Measurements from ENCODE around the gene CCDC134. TPM values are rescaled to one million over a fixed set of nuclear protein-coding genes. Genes with fewer than 3 reads are reported as not detected.

The CCDC134 gene
- total RNA-seq, 1 experiment from 2014 or later = 21.2 TPM

- H3K4me3 ChIP-seq = no peak overlapping the region
- no peak for DNase-seq
Measured at GRCh38 chr22:41810022-41810421, 9.5 kb downstream of the CCDC134 start.

GRCh38 chr22:41812805-41813545 is 12.5 kb downstream of the CCDC134 start:
- DNase-seq = no peak
- H3K36me3 ChIP-seq = peaks cover 13% of the 10 kb centered on the region; the same call in 1 of the 2 replicates
- H3K9me3 ChIP-seq (replicated peaks) = no peaks in the 10 kb centered on the region
- no peak overlapping the region for H3K27ac ChIP-seq
- H3K4me1 ChIP-seq = peaks cover 30% of the 10 kb centered on the region
- no peak overlapping the region for H3K4me3 ChIP-seq
- no peaks in the 10 kb centered on the region for H3K27me3 ChIP-seq

More at GRCh38 chr22:41810022-41810421, 9.5 kb downstream of the CCDC134 start:
- Histone ChIP-seq H3K27me3 (no peaks in the 10 kb centered on the region), H3K4me1 (peaks cover 4% of the 10 kb centered on the region), H3K36me3 (peaks cover 13% of the 10 kb centered on the region; the same call in 1 of the 2 replicates), H3K27ac (no peak overlapping the region), H3K9me3 (replicated peaks) (no peaks in the 10 kb centered on the region)

- Histone ChIP-seq H3K27me3 (no peaks in the 10 kb centered on the region), H3K36me3 (peaks cover 13% of the 10 kb centered on the region; the same call in 1 of the 2 replicates), H3K27ac (no peak overlapping the region)
Measured at GRCh38 chr22:41813726-41814410, 13.4 kb downstream of the CCDC134 start.

GRCh38 chr22:41815716-41816115 is 15.2 kb downstream of the CCDC134 start:
- H3K9me3 ChIP-seq (replicated peaks) = no peaks in the 10 kb centered on the region
- H3K27me3 ChIP-seq = no peaks in the 10 kb centered on the region
- H3K4me3 ChIP-seq = no peak overlapping the region
- peak in 1 of 2 experiments; percentile 42 for DNase-seq
- H3K36me3 ChIP-seq = peaks cover 8% of the 10 kb centered on the region; the same call in 1 of the 2 replicates
- H3K27ac ChIP-seq = peak overlapping the region; percentile 97
- peaks cover 35% of the 10 kb centered on the region for H3K4me1 ChIP-seq

More at GRCh38 chr22:41813726-41814410, 13.4 kb downstream of the CCDC134 start:
- H3K9me3 ChIP-seq (replicated peaks) = no peaks in the 10 kb centered on the region
- peaks cover 35% of the 10 kb centered on the region for H3K4me1 ChIP-seq
- H3K4me3 ChIP-seq = no peak overlapping the region
- DNase-seq = no peak

GRCh38 chr22:41816241-41816640 is 15.8 kb downstream of the CCDC134 start:
- Histone ChIP-seq H3K27ac (peak overlapping the region; percentile 97), H3K27me3 (no peaks in the 10 kb centered on the region), H3K4me3 (no peak overlapping the region), H3K36me3 (peaks cover 8% of the 10 kb centered on the region; the same call in 1 of the 2 replicates), H3K9me3 (replicated peaks) (no peaks in the 10 kb centered on the region), H3K4me1 (peaks cover 35% of the 10 kb centered on the region)
- peak; percentile 92 to 96 for DNase-seq

GRCh38 chr22:41816871-41817270 is 16.4 kb downstream of the CCDC134 start:
- H3K36me3 ChIP-seq = peaks cover 8% of the 10 kb centered on the region; the same call in 1 of the 2 replicates
- no peaks in the 10 kb centered on the region for H3K27me3 ChIP-seq
- no peaks in the 10 kb centered on the region for H3K9me3 ChIP-seq (replicated peaks)
- no peak overlapping the region for H3K4me3 ChIP-seq
- peaks cover 35% of the 10 kb centered on the region for H3K4me1 ChIP-seq
- DNase-seq = no peak
- peak overlapping the region; percentile 97 for H3K27ac ChIP-seq

- H3K36me3 ChIP-seq = peaks cover 8% of the 10 kb centered on the region; the same call in 1 of the 2 replicates
- H3K27ac ChIP-seq = 0 out of 2 replicates have a peak overlapping the region, but pooled peaks have one; percentile 6
Measured at GRCh38 chr22:41818011-41818410, 17.5 kb downstream of the CCDC134 start.

GRCh38 chr22:41818596-41818995 is 18.1 kb downstream of the CCDC134 start:
- Histone ChIP-seq H3K27me3 (no peaks in the 10 kb centered on the region), H3K27ac (no peak overlapping the region), H3K4me3 (no peak overlapping the region), H3K4me1 (peaks cover 35% of the 10 kb centered on the region), H3K36me3 (peaks cover 6% of the 10 kb centered on the region; the same call in 1 of the 2 replicates), H3K9me3 (replicated peaks) (no peaks in the 10 kb centered on the region)
- no peak for DNase-seq

More at GRCh38 chr22:41818011-41818410, 17.5 kb downstream of the CCDC134 start:
- no peak for DNase-seq
- Histone ChIP-seq H3K9me3 (replicated peaks) (no peaks in the 10 kb centered on the region), H3K4me3 (no peak overlapping the region), H3K4me1 (peaks cover 35% of the 10 kb centered on the region), H3K27me3 (no peaks in the 10 kb centered on the region)

- Histone ChIP-seq H3K27ac (no peak overlapping the region), H3K4me3 (no peak overlapping the region), H3K36me3 (no peaks in the 10 kb centered on the region), H3K9me3 (replicated peaks) (no peaks in the 10 kb centered on the region), H3K27me3 (no peaks in the 10 kb centered on the region), H3K4me1 (peaks cover 35% of the 10 kb centered on the region)
- no peak for DNase-seq
Measured at GRCh38 chr22:41819257-41819656, 18.8 kb downstream of the CCDC134 start.

GRCh38 chr22:41820447-41820846 is 20.0 kb downstream of the CCDC134 start:
- no peaks in the 10 kb centered on the region for H3K36me3 ChIP-seq
- H3K27ac ChIP-seq = no peak overlapping the region
- H3K9me3 ChIP-seq (replicated peaks) = no peaks in the 10 kb centered on the region
- H3K4me3 ChIP-seq = no peak overlapping the region
- no peak for DNase-seq
- H3K27me3 ChIP-seq = no peaks in the 10 kb centered on the region
- H3K4me1 ChIP-seq = peaks cover 28% of the 10 kb centered on the region

GRCh38 chr22:41821471-41822316 is 21.2 kb downstream of the CCDC134 start:
- Histone ChIP-seq H3K4me1 (peaks cover 30% of the 10 kb centered on the region), H3K27me3 (no peaks in the 10 kb centered on the region), H3K27ac (no peak overlapping the region), H3K4me3 (no peak overlapping the region), H3K9me3 (replicated peaks) (no peaks in the 10 kb centered on the region), H3K36me3 (no peaks in the 10 kb centered on the region)
- peak in 1 of 2 experiments; percentile 29 for DNase-seq

- DNase-seq = peak in 1 of 2 experiments; percentile 50
Measured at GRCh38 chr22:41822317-41823057, 22.0 kb downstream of the CCDC134 start.

GRCh38 chr22:41823797-41824196 is 23.3 kb downstream of the CCDC134 start:
- H3K4me1 ChIP-seq = peaks cover 34% of the 10 kb centered on the region
- H3K27ac ChIP-seq = no peak overlapping the region
- H3K36me3 ChIP-seq = no peaks in the 10 kb centered on the region
- no peak for DNase-seq
- no peaks in the 10 kb centered on the region for H3K9me3 ChIP-seq (replicated peaks)
- H3K27me3 ChIP-seq = no peaks in the 10 kb centered on the region
- no peak overlapping the region for H3K4me3 ChIP-seq

More at GRCh38 chr22:41822317-41823057, 22.0 kb downstream of the CCDC134 start:
- no peaks in the 10 kb centered on the region for H3K36me3 ChIP-seq
- H3K4me3 ChIP-seq = no peak overlapping the region
- H3K27ac ChIP-seq = no peak overlapping the region
- no peaks in the 10 kb centered on the region for H3K9me3 ChIP-seq (replicated peaks)
- no peaks in the 10 kb centered on the region for H3K27me3 ChIP-seq
- peaks cover 30% of the 10 kb centered on the region for H3K4me1 ChIP-seq

- Histone ChIP-seq H3K4me1 (peaks cover 43% of the 10 kb centered on the region), H3K4me3 (no peak overlapping the region), H3K36me3 (no peaks in the 10 kb centered on the region), H3K27ac (no peak overlapping the region), H3K9me3 (replicated peaks) (no peaks in the 10 kb centered on the region), H3K27me3 (no peaks in the 10 kb centered on the region)
- DNase-seq = no peak
Measured at GRCh38 chr22:41825376-41825775, 24.9 kb downstream of the CCDC134 start.
